IMR-90 (cell line): Measurements from ENCODE around the gene DENND1C. TPM values are rescaled to one million over a fixed set of nuclear protein-coding genes. Genes with fewer than 3 reads are reported as not detected.

Experiments used
- ATAC-seq: fragments of 200-7000 bp; cut with Tn5 transposase; 2 replicates; pipeline ENCODE4 v1.9.1; 2020; ENCODE audit warnings: low read depth, mild to moderate bottlenecking, moderate library complexity
- BruUV-seq: library from RNA; stranded (reverse); fragments of 400-500 nt; replicated peaks from 2 replicates; lab custom pipeline; 2021; lab: Mats Ljungman, UMichigan
- CTCF ChIA-PET: fragments of 300-600 bp; formaldehyde crosslinking; extraction: SDS; loops from one replicate; lab custom pipeline; 2021; ENCODE audit warnings: antibody characterized with exemption; lab: Yijun Ruan, JAX
- POLR2A ChIA-PET: fragments of 300-600 bp; sonication (Branson Sonifier 250); formaldehyde crosslinking; loops from one replicate; lab custom pipeline; 2022; ENCODE audit warnings: antibody characterized with exemption; ENCODE audit not compliant: unreplicated experiment; lab: Charles Lee
- DNase-seq: peaks from one replicate; pipeline ENCODE4 v3.0.0; 2013
- H2AFZ ChIP-seq: replicated peaks from 2 replicates; pipeline ENCODE3; 2013; ENCODE audit warnings: low read length, mild to moderate bottlenecking; ENCODE audit not compliant: poor library complexity
- H2AK5ac ChIP-seq: 2 replicates; pipeline ENCODE4 v1.6.1; 2013; ENCODE audit warnings: low read depth, low read length, inconsistent platforms
- H2AK9ac ChIP-seq: replicated peaks from 2 replicates; pipeline ENCODE3; 2013; ENCODE audit warnings: mild to moderate bottlenecking, low read depth, low read length, moderate library complexity; ENCODE audit not compliant: poor library complexity
- H2BK120ac ChIP-seq: 2 replicates; pipeline ENCODE4 v1.6.1; 2013; ENCODE audit warnings: low read depth, low read length, inconsistent platforms
- H2BK15ac ChIP-seq: 3 replicates; pipeline ENCODE4 v1.6.1; 2013; ENCODE audit warnings: low read depth, low read length, inconsistent platforms
- H2BK20ac ChIP-seq: 2 replicates; pipeline ENCODE4 v1.6.1; 2013; ENCODE audit warnings: low read depth, mild to moderate bottlenecking, inconsistent platforms, low read length, moderate library complexity
- H2BK5ac ChIP-seq: 2 replicates; pipeline ENCODE4 v1.6.1; 2013; ENCODE audit warnings: mild to moderate bottlenecking, low read depth, low read length, inconsistent platforms; ENCODE audit not compliant: poor library complexity, severe bottlenecking
- H3K14ac ChIP-seq: replicated peaks from 2 replicates; pipeline ENCODE4 v1.6.1; 2013; ENCODE audit warnings: low read depth, low read length, inconsistent platforms
- H3K18ac ChIP-seq: 2 replicates; pipeline ENCODE4 v1.6.1; 2013; ENCODE audit warnings: low read depth, low read length, control low read depth
- H3K23ac ChIP-seq: 2 replicates; pipeline ENCODE4 v1.6.1; 2013; ENCODE audit warnings: low read depth, low read length, inconsistent platforms
- H3K27ac ChIP-seq: 2 replicates; pipeline ENCODE4 v1.5.1; 2013; ENCODE audit warnings: mild to moderate bottlenecking, control low read depth, low read length; ENCODE audit not compliant: insufficient read depth
- H3K27me3 ChIP-seq: 2 replicates; pipeline ENCODE4 v1.6.1; 2013; ENCODE audit warnings: low read length; ENCODE audit not compliant: control insufficient read depth, insufficient read depth
- H3K36me3 ChIP-seq: 2 replicates; pipeline ENCODE4 v1.6.1; 2013; ENCODE audit warnings: low read length, mixed read lengths; ENCODE audit not compliant: control insufficient read depth, insufficient read depth
- H3K4ac ChIP-seq: 2 replicates; pipeline ENCODE4 v1.6.1; 2013; ENCODE audit warnings: low read depth, low read length, inconsistent platforms
- H3K4me1 ChIP-seq: 2 replicates; pipeline ENCODE4 v1.6.1; 2013; ENCODE audit warnings: low read length, mixed read lengths; ENCODE audit not compliant: control insufficient read depth, insufficient read depth
- H3K4me2 ChIP-seq: 2 replicates; pipeline ENCODE4 v1.6.1; 2013; ENCODE audit warnings: low read depth, mild to moderate bottlenecking, control low read depth, low read length, moderate library complexity
- H3K4me3 ChIP-seq: 2 replicates; pipeline ENCODE4 v1.5.1; 2013; ENCODE audit warnings: low read depth, mild to moderate bottlenecking, control low read depth, low read length, moderate library complexity; ENCODE audit not compliant: insufficient read depth
- H3K56ac ChIP-seq: 2 replicates; pipeline ENCODE4 v1.6.1; 2013; ENCODE audit warnings: low read length, inconsistent platforms; ENCODE audit not compliant: insufficient read depth; ENCODE audit errors: extremely low read depth
- H3K79me1 ChIP-seq, 2 experiments: 2 replicates each; pipeline ENCODE4 v1.6.1; 2013; ENCODE audit warnings: low read length in 2 of 2, inconsistent platforms in 1 of 2, low read depth in 1 of 2
- H3K9ac ChIP-seq: 2 replicates; pipeline ENCODE4 v1.6.1; 2013; ENCODE audit warnings: low read depth, low read length, control low read depth
- H3K9me1 ChIP-seq: 2 replicates; pipeline ENCODE4 v1.6.1; 2013; ENCODE audit warnings: low read length, inconsistent platforms; ENCODE audit not compliant: insufficient read depth
- H3K9me3 ChIP-seq: 2 replicates; pipeline ENCODE4 v1.6.1; 2013; ENCODE audit warnings: low read length; ENCODE audit not compliant: control insufficient read depth, insufficient read depth
- H4K20me1 ChIP-seq: 2 replicates; pipeline ENCODE4 v1.6.1; 2013; ENCODE audit warnings: low read length, inconsistent platforms; ENCODE audit not compliant: insufficient read depth
- H4K5ac ChIP-seq: 2 replicates; pipeline ENCODE4 v1.6.1; 2013; ENCODE audit warnings: mild to moderate bottlenecking, low read depth, low read length, control low read depth
- H4K8ac ChIP-seq, 2 experiments: 2 replicates each; pipeline ENCODE4 v1.6.1; 2013; ENCODE audit warnings: low read depth in 2 of 2, low read length in 2 of 2, control low read depth in 1 of 2, inconsistent platforms in 1 of 2
- H4K91ac ChIP-seq: 2 replicates; pipeline ENCODE4 v1.6.1; 2013; ENCODE audit warnings: low read depth, low read length, inconsistent platforms; ENCODE audit not compliant: insufficient read depth
- BHLHE40 ChIP-seq: fragments of 150-350 bp; IDR thresholded peaks from 2 replicates; pipeline ENCODE4 v1.6.1; 2016; ENCODE audit warnings: mild to moderate bottlenecking, low read depth, low read length
- FOS ChIP-seq: fragments of 150-350 bp; IDR thresholded peaks from 2 replicates; pipeline ENCODE4 v1.6.1; 2016; ENCODE audit warnings: low read depth, low read length
- MAZ ChIP-seq: IDR thresholded peaks from 2 replicates; pipeline ENCODE4 v1.6.1; 2012; ENCODE audit warnings: low read depth, mild to moderate bottlenecking, low read length, improper control_type of control experiment, moderate library complexity, borderline replicate concordance
- MXI1 ChIP-seq: IDR thresholded peaks from 2 replicates; pipeline ENCODE4 v1.6.1; 2012; ENCODE audit warnings: low read depth, mild to moderate bottlenecking, low read length, moderate library complexity, borderline replicate concordance
- NFE2L2 ChIP-seq: fragments of 150-350 bp; IDR thresholded peaks from 2 replicates; pipeline ENCODE4 v1.6.1; 2016; ENCODE audit warnings: low read depth, mild to moderate bottlenecking, low read length
- POLR2A ChIP-seq: IDR thresholded peaks from 2 replicates; pipeline ENCODE4 v1.6.1; 2012; ENCODE audit warnings: mild to moderate bottlenecking, low read depth, low read length
- RAD21 ChIP-seq: IDR thresholded peaks from 2 replicates; pipeline ENCODE4 v1.6.1; 2012; ENCODE audit warnings: low read length, improper control_type of control experiment
- WGBS, 2 experiments: methylation state at CpG; one replicate each; pipeline versions ENCODE4 v1.1.5 to v1.1.7; 2013; ENCODE audit warnings: missing lambda C conversion rate in 2 of 2; ENCODE audit not compliant: insufficient read length in 1 of 2; ENCODE audit errors: extremely low coverage in 2 of 2; 5-methylcytosine and 5-hydroxymethylcytosine counted together
- dilution Hi-C: fragments of 300-500 bp; cut with HindIII; formaldehyde crosslinking; loops from one replicate; pipeline ENCODE4 v1.14.3; 2018; ENCODE audit warnings: low sequenced_read_pairs; ENCODE audit not compliant: unreplicated experiment
- in situ Hi-C: fragments of 300-500 bp; cut with MboI; formaldehyde crosslinking; loops from 3 replicates; pipeline ENCODE4 v1.14.3; 2019; ENCODE audit warnings: low sequenced_read_pairs, inconsistent platforms, mixed read lengths
- intact Hi-C: fragments of 100-400 bp; cut with micrococcal nuclease; formaldehyde crosslinking; loops from 2 replicates; pipeline ENCODE4 v1.10.0; 2022
- polyA plus RNA-seq, 3 experiments: library from polyadenylated mRNA; depleted of rRNA; stranded (reverse); fragments of >200 nt; gene quantifications; 2 replicates each; pipeline ENCODE4 v1.2.3, GENCODE V29; 2012; ENCODE audit warnings: low replicate concordance in 1 of 3
- total RNA-seq: library from RNA; depleted of rRNA; stranded (reverse); fragments of >200 nt; gene quantifications from 2 replicates; pipeline ENCODE4 v1.2.3, GENCODE V29; 2012
- TF ChIP-seq, protein P1 (sequence below): conservative IDR thresholded peaks from 2 replicates; pipeline ENCODE4 v1.5.1; 2012; ENCODE audit warnings: mild to moderate bottlenecking, low read depth, low read length, improper control_type of control experiment
- TF ChIP-seq, protein P2 (sequence below): fragments of 150-350 bp; IDR thresholded peaks from 2 replicates; pipeline ENCODE4 v1.6.1; 2016; ENCODE audit warnings: low read depth, mild to moderate bottlenecking, low read length, moderate library complexity, borderline replicate concordance

Gene DENND1C
- total and polyA plus RNA-seq, 2 of the 4 experiments (the other 2 are of a cell fraction): not detected

DNA sequence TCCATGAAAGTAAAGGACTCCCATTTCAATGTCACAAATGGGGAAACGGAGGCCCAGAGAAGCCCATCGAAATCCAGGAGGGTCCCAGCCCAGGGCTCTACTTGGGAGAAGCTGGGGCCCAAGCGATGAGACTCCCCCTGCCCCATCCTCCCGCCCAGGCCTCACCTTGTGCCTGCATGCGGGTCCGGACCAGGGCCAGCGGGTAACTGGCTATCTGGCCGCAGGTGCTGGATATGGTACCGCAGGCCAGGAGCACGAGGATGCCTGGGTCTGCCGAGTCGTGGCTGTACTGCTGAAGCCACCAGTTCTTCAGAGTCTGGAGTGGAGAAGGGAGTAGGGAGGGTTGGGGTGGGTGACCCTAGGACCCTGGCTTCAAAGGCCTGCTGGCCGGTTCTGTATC, 37.6 kb downstream of the DENND1C start:
- Histone ChIP-seq H3K14ac (no peak overlapping the region), H3K4me1 (no peaks in the 10 kb centered on the region), H4K8ac (no peak overlapping the region), H3K4me2 (no peak overlapping the region), H2AFZ (no peak overlapping the region), H3K9ac (no peak overlapping the region), H3K9me3 (no peaks in the 10 kb centered on the region; the same call in 1 of the 2 replicates), H4K5ac (no peak overlapping the region), H2BK120ac (no peak overlapping the region), H3K56ac (no peak overlapping the region), H2BK15ac (no peak overlapping the region), H3K9me1 (no peaks in the 10 kb centered on the region), H3K4ac (no peak overlapping the region), H2AK5ac (no peak overlapping the region), H3K79me1 (no peaks in the 10 kb centered on the region), H3K23ac (no peak overlapping the region), H3K36me3 (no peaks in the 10 kb centered on the region), H3K27me3 (no peaks in the 10 kb centered on the region), H4K91ac (no peak overlapping the region), H3K27ac (no peak overlapping the region), H3K18ac (no peak overlapping the region), H2AK9ac (no peak overlapping the region), H2BK20ac (no peak overlapping the region), H4K20me1 (no peaks in the 10 kb centered on the region), H2BK5ac (no peak overlapping the region), H3K4me3 (no peak overlapping the region)
- DNase-seq (no peak), ATAC-seq (no peak)
- in situ Hi-C loops (no loop called here), intact Hi-C loops (no loop called here), dilution Hi-C loops (no loop called here)
- WGBS, 2 experiments: 72% methylated on average over 2 of the region's 13 CpGs; no CpG with 5 or more reads in 1 of the 2 experiments
- ChIA-PET CTCF (no interaction called here), POLR2A (no interaction called here)
- no peak for TF ChIP-seq NFE2L2
- TF ChIP-seq RAD21: no peak
- TF ChIP-seq MXI1: no peak
- TF ChIP-seq BHLHE40: no peak
- no peak for TF ChIP-seq FOS
- no peak for TF ChIP-seq POLR2A
- TF ChIP-seq MAZ: no peak
- TF ChIP-seq, protein P1, sequence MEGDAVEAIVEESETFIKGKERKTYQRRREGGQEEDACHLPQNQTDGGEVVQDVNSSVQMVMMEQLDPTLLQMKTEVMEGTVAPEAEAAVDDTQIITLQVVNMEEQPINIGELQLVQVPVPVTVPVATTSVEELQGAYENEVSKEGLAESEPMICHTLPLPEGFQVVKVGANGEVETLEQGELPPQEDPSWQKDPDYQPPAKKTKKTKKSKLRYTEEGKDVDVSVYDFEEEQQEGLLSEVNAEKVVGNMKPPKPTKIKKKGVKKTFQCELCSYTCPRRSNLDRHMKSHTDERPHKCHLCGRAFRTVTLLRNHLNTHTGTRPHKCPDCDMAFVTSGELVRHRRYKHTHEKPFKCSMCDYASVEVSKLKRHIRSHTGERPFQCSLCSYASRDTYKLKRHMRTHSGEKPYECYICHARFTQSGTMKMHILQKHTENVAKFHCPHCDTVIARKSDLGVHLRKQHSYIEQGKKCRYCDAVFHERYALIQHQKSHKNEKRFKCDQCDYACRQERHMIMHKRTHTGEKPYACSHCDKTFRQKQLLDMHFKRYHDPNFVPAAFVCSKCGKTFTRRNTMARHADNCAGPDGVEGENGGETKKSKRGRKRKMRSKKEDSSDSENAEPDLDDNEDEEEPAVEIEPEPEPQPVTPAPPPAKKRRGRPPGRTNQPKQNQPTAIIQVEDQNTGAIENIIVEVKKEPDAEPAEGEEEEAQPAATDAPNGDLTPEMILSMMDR: no peak
- TF ChIP-seq, protein P2, sequence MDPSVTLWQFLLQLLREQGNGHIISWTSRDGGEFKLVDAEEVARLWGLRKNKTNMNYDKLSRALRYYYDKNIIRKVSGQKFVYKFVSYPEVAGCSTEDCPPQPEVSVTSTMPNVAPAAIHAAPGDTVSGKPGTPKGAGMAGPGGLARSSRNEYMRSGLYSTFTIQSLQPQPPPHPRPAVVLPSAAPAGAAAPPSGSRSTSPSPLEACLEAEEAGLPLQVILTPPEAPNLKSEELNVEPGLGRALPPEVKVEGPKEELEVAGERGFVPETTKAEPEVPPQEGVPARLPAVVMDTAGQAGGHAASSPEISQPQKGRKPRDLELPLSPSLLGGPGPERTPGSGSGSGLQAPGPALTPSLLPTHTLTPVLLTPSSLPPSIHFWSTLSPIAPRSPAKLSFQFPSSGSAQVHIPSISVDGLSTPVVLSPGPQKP: no peak
- BruUV-seq: no TSS peak
